Muscle layer of duodenum (tissue), 2 donors: Measurements from ENCODE around the gene CHRNA10.

Source experiments
- H3K27ac ChIP-seq: one replicate; pipeline ENCODE4 v1.7.0; 2013; ENCODE audit warnings: mild to moderate bottlenecking, low read length
- H3K27me3 ChIP-seq: one replicate; pipeline ENCODE4 v1.7.0; 2013; ENCODE audit warnings: low read depth, mild to moderate bottlenecking, control low read depth, low read length
- H3K36me3 ChIP-seq, 2 donors: one replicate each; pipeline ENCODE4 v1.7.0; 2013; ENCODE audit warnings: low read length in 2 of 2, control low read depth in 1 of 2, mild to moderate bottlenecking in 1 of 2; ENCODE audit not compliant: insufficient read depth in 2 of 2, control insufficient read depth in 1 of 2
- H3K4me1 ChIP-seq, 2 donors: one replicate each; pipeline ENCODE4 v1.7.0; 2013; ENCODE audit warnings: low read length in 2 of 2, mild to moderate bottlenecking in 2 of 2, control low read depth in 1 of 2, moderate library complexity in 1 of 2; ENCODE audit not compliant: insufficient read depth in 2 of 2, control insufficient read depth in 1 of 2
- H3K4me3 ChIP-seq, 2 donors: one replicate each; pipeline ENCODE4 v1.7.0; 2013; ENCODE audit warnings: low read length in 2 of 2, low read depth in 1 of 2, mild to moderate bottlenecking in 1 of 2
- H3K9me3 ChIP-seq, 2 donors: one replicate each; pipeline ENCODE4 v1.7.0; 2013; ENCODE audit warnings: low read length in 2 of 2, control low read depth in 1 of 2, mild to moderate bottlenecking in 1 of 2; ENCODE audit not compliant: control insufficient read depth in 1 of 2
- donor health status: healthy.

CHRNA10 gene

GRCh38 chr11:3627291-3627690 lies 43.9 kb downstream of the CHRNA10 start:
- no peaks in the 10 kb centered on the region for H3K36me3 ChIP-seq
- H3K4me3 ChIP-seq, result no peak overlapping the region
- no peaks in the 10 kb centered on the region for H3K27me3 ChIP-seq

GRCh38 chr11:3626250-3626960 lies 44.8 kb downstream of the CHRNA10 start:
- no peak overlapping the region for H3K4me3 ChIP-seq
- H3K27me3 ChIP-seq, result no peaks in the 10 kb centered on the region
- H3K36me3 ChIP-seq, result no peaks in the 10 kb centered on the region
- H3K4me1 ChIP-seq, result no peaks in the 10 kb centered on the region
- H3K27ac ChIP-seq, result no peak overlapping the region
- no peaks in the 10 kb centered on the region for H3K9me3 ChIP-seq

More at GRCh38 chr11:3627291-3627690, 43.9 kb downstream of the CHRNA10 start:
- H3K27ac ChIP-seq, result no peak overlapping the region
- no peaks in the 10 kb centered on the region for H3K4me1 ChIP-seq
- no peaks in the 10 kb centered on the region for H3K9me3 ChIP-seq

GRCh38 chr11:3623767-3624458 lies 47.3 kb downstream of the CHRNA10 start:
- Histone ChIP-seq H3K27me3 (no peaks in the 10 kb centered on the region), H3K4me1 (no peaks in the 10 kb centered on the region), H3K4me3 (no peak overlapping the region), H3K36me3 (no peaks in the 10 kb centered on the region), H3K27ac (no peak overlapping the region), H3K9me3 (no peaks in the 10 kb centered on the region)

- Histone ChIP-seq H3K4me3 (no peak overlapping the region), H3K27ac (no peak overlapping the region), H3K9me3 (no peaks in the 10 kb centered on the region), H3K36me3 (no peaks in the 10 kb centered on the region), H3K4me1 (no peaks in the 10 kb centered on the region), H3K27me3 (no peaks in the 10 kb centered on the region)
Measured at GRCh38 chr11:3623121-3623520, 48.1 kb downstream of the CHRNA10 start.

GRCh38 chr11:3622521-3622920 lies 48.7 kb downstream of the CHRNA10 start:
- no peak overlapping the region for H3K27ac ChIP-seq
- no peaks in the 10 kb centered on the region for H3K4me1 ChIP-seq
- H3K4me3 ChIP-seq, result no peak overlapping the region
- H3K36me3 ChIP-seq, result no peaks in the 10 kb centered on the region
- H3K27me3 ChIP-seq, result no peaks in the 10 kb centered on the region
- no peaks in the 10 kb centered on the region for H3K9me3 ChIP-seq

- H3K9me3 ChIP-seq, result no peaks in the 10 kb centered on the region
- H3K36me3 ChIP-seq, result no peaks in the 10 kb centered on the region
- H3K27ac ChIP-seq, result no peak overlapping the region
- no peaks in the 10 kb centered on the region for H3K27me3 ChIP-seq
- no peak overlapping the region for H3K4me3 ChIP-seq
- H3K4me1 ChIP-seq, result no peaks in the 10 kb centered on the region
Measured at GRCh38 chr11:3617990-3618389, 53.2 kb downstream of the CHRNA10 start.

GRCh38 chr11:3616721-3617460 lies 54.3 kb downstream of the CHRNA10 start:
- no peaks in the 10 kb centered on the region for H3K27me3 ChIP-seq
- H3K4me1 ChIP-seq, result no peaks in the 10 kb centered on the region
- no peak overlapping the region for H3K4me3 ChIP-seq
- H3K36me3 ChIP-seq, result no peaks in the 10 kb centered on the region
- no peak overlapping the region for H3K27ac ChIP-seq
- no peaks in the 10 kb centered on the region for H3K9me3 ChIP-seq

- H3K27me3 ChIP-seq, result no peaks in the 10 kb centered on the region
- H3K9me3 ChIP-seq, result no peaks in the 10 kb centered on the region
- H3K36me3 ChIP-seq, result no peaks in the 10 kb centered on the region
- H3K4me3 ChIP-seq, result no peak overlapping the region
- no peaks in the 10 kb centered on the region for H3K4me1 ChIP-seq
- H3K27ac ChIP-seq, result no peak overlapping the region
Measured at GRCh38 chr11:3615998-3616397, 55.2 kb downstream of the CHRNA10 start.
